NCI-H146 (cell line): Measurements from ENCODE around the gene IGSF21.

Source experiments
- DNase-seq: peaks from one replicate; lab custom pipeline; 2025; lab: John Stamatoyannopoulos, UW

The IGSF21 gene

GRCh38 chr1:18422076-18422777, 314.6 kb downstream of the IGSF21 start:
- DNase-seq, result no peak

DNA sequence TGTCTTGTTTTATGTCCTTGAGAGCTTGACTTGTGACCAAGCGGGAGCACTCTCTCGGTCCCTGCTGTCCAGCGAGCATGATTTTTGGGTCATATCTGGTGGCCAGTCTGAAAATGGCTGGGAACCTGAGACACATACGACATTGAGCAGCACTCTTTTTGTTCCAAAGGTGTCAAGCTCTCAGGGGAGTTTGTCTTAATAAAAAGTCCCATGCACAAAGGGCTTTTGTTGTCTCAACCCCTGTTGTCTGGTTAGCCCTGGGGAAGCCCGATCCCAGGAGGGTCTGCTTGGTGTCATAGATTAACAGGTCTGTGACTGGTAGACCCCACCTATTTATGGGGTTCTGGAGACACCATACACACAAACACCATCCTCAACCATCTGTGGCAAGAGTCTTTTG, 315.4 kb downstream of the IGSF21 start:
- DNase-seq, result no peak

DNA sequence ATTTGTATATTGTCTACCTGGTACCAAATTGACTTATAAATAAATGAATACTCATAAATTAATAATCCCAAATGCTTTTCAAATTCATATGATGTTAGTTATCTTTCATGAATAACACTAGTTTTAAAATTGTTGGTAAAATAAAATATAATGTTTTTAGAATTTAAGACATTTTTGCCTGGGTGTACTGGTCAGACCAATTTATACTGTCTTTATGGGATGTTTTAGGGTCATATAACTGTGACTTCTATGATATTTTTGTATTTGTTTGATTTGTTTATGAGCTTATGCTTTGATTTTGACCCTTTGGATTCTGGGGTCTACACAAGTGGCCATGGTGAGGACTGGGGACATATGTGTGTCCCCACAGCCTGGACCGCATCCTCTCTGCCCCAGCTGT, 319.0 kb downstream of the IGSF21 start:
- DNase-seq, result no peak
